Measurements from ENCODE around the gene SLC25A25.

- TF ChIP-seq CTCF (IDR thresholded peaks at IDR 0.05; ENCODE audit: extremely low read depth in 1 of 2, insufficient read depth in 1 of 2, low read depth in 1 of 2, low read length in 2 of 2) (no peak), MAX (IDR thresholded peaks at IDR 0.05; ENCODE audit: insufficient read depth, insufficient read length) (no peak), JUN (IDR thresholded peaks at IDR 0.05; ENCODE audit: borderline replicate concordance, insufficient read depth, insufficient read length, low read depth) (no peak), POLR2A (IDR thresholded peaks at IDR 0.05; ENCODE audit: low read depth, low read length) (no peak), MYC (IDR thresholded peaks at IDR 0.05; ENCODE audit: low read depth, low read length) (no peak), POLR2AphosphoS5 (IDR thresholded peaks at IDR 0.05; ENCODE audit: insufficient read depth, low read depth, low read length) (no peak)
Measured at GRCh38 chr9:128114326-128115186, 46.5 kb downstream of the SLC25A25 start.

All from endothelial cell of umbilical vein (primary cell).